Panc1 (cell line): ENCODE results near the gene STX5. TPM values are rescaled to one million over a fixed set of nuclear protein-coding genes. Genes with fewer than 3 reads are reported as not detected.

Experiments
- ATAC-seq: fragments of 200-7000 bp; cut with Tn5 transposase; 2 replicates; pipeline ENCODE4 v1.9.1; 2020; ENCODE audit warnings: mild to moderate bottlenecking, moderate library complexity
- BruUV-seq: library from RNA; stranded (reverse); fragments of 400-500 nt; replicated peaks from 2 replicates; lab custom pipeline; 2021; lab: Mats Ljungman, UMichigan
- CTCF ChIA-PET: fragments of 300-600 bp; sonication (Branson Sonifier 250); formaldehyde crosslinking; loops from one replicate; lab custom pipeline; 2022; ENCODE audit warnings: antibody characterized with exemption; lab: Charles Lee
- POLR2A ChIA-PET: fragments of 300-600 bp; sonication (Branson Sonifier 250); formaldehyde crosslinking; loops from one replicate; lab custom pipeline; 2022; ENCODE audit warnings: antibody characterized with exemption; lab: Charles Lee
- DNase-seq: peaks from one replicate; pipeline ENCODE4 v3.0.0-alpha.2; 2010; ENCODE audit warnings: low read depth, low spot score
- H3K27ac ChIP-seq: 2 replicates; pipeline ENCODE4 v1.5.1; 2011; ENCODE audit warnings: mild to moderate bottlenecking, low read length, inconsistent platforms
- H3K27me3 ChIP-seq: fragments of 200-500 bp; sonication (Bioruptor generic); 2 replicates; pipeline ENCODE4 v1.6.0; 2014; ENCODE audit warnings: low read length, inconsistent platforms; ENCODE audit not compliant: control insufficient read depth, insufficient read depth
- H3K36me3 ChIP-seq: fragments of 200-500 bp; sonication (Bioruptor generic); 2 replicates; pipeline ENCODE4 v1.5.1; 2014; ENCODE audit warnings: inconsistent platforms, mild to moderate bottlenecking, low read length, moderate library complexity; ENCODE audit not compliant: control insufficient read depth, insufficient read depth
- H3K4me1 ChIP-seq: 2 replicates; pipeline ENCODE4 v1.5.1; 2011; ENCODE audit warnings: inconsistent platforms, mild to moderate bottlenecking, low read length, moderate library complexity; ENCODE audit not compliant: control insufficient read depth, insufficient read depth
- H3K4me3 ChIP-seq, 2 experiments: 2 replicates each; pipeline ENCODE4 v1.5.1; 2011 to 2012; ENCODE audit warnings: low read depth in 2 of 2, low read length in 2 of 2, mild to moderate bottlenecking in 2 of 2, inconsistent platforms in 1 of 2, moderate library complexity in 1 of 2
- H3K9me3 ChIP-seq: fragments of 200-500 bp; sonication (Bioruptor generic); 2 replicates; pipeline ENCODE4 v1.5.1; 2014; ENCODE audit warnings: low read depth, mild to moderate bottlenecking, inconsistent platforms, low read length, moderate library complexity; ENCODE audit not compliant: control insufficient read depth, insufficient read depth
- POLR2AphosphoS5 ChIP-seq: IDR thresholded peaks from 2 replicates; pipeline ENCODE4 v1.6.1; 2012; ENCODE audit warnings: mild to moderate bottlenecking, low read depth, low read length, moderate library complexity
- SIN3A ChIP-seq: IDR thresholded peaks from 2 replicates; pipeline ENCODE4 v1.6.1; 2012; ENCODE audit warnings: low read depth, mild to moderate bottlenecking, low read length, moderate library complexity, borderline replicate concordance; ENCODE audit not compliant: insufficient read depth
- TCF7L2 ChIP-seq: IDR thresholded peaks from 2 replicates; pipeline ENCODE4 v1.6.1; 2011; ENCODE audit warnings: mild to moderate bottlenecking, low read depth, low read length, inconsistent platforms
- in situ Hi-C: cut with HindIII; loops from 2 replicates; pipeline ENCODE4 v1.10.0; 2016; ENCODE audit warnings: low sequenced_read_pairs, low pct_unique_long_range_greater_than_20kb
- intact Hi-C: fragments of 100-400 bp; cut with micrococcal nuclease; formaldehyde crosslinking; loops from one replicate; pipeline ENCODE4 v1.10.0; 2022; ENCODE audit not compliant: unreplicated experiment
- total RNA-seq: library from RNA; stranded (reverse); gene quantifications from one replicate; pipeline ENCODE4 v1.2.1, GENCODE V29; 2021; ENCODE audit not compliant: unreplicated experiment
- TF ChIP-seq, protein P1 (sequence below): fragments of 450-650 bp; IDR thresholded peaks from 2 replicates; pipeline ENCODE4 v1.5.1; 2017; ENCODE audit warnings: mild to moderate bottlenecking
- TF ChIP-seq, protein P2 (sequence below), 2 experiments: IDR thresholded peaks; 2 replicates each; pipeline ENCODE4 v1.6.1; 2011 to 2012; ENCODE audit warnings: low read depth in 2 of 2, control low read depth in 1 of 2, low read length in 1 of 2, mild to moderate bottlenecking in 1 of 2, moderate library complexity in 1 of 2; ENCODE audit not compliant: insufficient read depth in 1 of 2

STX5 gene
- total RNA-seq, 1 experiment from 2014 or later = 31.4 TPM

DNA sequence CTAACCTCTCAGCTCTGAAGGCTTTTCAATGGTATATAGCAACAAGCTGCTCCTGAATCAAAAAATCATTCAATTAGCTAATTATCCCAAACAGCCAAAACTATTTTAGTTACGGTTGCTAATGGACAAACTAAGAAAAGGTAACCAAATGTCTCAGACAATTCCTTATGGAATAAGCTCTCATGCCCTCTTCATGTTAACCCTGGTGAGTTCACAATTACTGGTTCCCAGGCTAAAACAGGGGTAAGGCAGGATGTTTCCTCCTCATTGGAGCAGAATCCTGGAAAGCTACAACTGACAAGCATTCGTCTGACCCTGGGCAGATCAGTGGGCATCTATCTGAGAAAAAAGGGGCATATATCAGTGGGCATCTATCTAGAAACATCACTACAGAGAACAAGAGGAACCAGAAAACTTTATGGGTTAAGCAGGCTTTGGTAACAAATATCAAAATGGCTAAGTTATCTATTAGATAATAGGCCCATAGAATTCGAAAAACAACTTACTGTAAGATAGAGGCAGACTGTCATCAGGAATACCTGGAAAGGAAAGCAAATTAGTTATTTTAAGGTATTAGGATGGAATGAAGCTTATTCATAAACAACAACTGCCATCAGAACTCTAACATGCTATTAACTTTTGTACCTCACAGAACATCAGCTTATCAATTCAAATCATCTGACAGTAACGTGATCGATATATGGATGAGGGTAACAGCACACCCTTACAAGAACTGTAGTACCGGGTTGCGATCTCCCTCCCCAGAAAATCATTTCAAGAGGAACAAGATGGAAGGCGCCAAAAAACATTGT is 22.4 kb upstream of the STX5 start:
- Histone ChIP-seq H3K4me1 (peaks cover 40% of the 10 kb centered on the region), H3K36me3 (peaks cover 31% of the 10 kb centered on the region), H3K27ac (peak overlapping the region; percentile 99), H3K27me3 (no peaks in the 10 kb centered on the region), H3K4me3 (peak overlapping the region; percentile 71 to 99), H3K9me3 (no peaks in the 10 kb centered on the region)
- TF ChIP-seq SIN3A (no peak), TCF7L2 (no peak), POLR2AphosphoS5 (no peak; the same call in 1 of the 2 replicates)
- TF ChIP-seq, protein P1, sequence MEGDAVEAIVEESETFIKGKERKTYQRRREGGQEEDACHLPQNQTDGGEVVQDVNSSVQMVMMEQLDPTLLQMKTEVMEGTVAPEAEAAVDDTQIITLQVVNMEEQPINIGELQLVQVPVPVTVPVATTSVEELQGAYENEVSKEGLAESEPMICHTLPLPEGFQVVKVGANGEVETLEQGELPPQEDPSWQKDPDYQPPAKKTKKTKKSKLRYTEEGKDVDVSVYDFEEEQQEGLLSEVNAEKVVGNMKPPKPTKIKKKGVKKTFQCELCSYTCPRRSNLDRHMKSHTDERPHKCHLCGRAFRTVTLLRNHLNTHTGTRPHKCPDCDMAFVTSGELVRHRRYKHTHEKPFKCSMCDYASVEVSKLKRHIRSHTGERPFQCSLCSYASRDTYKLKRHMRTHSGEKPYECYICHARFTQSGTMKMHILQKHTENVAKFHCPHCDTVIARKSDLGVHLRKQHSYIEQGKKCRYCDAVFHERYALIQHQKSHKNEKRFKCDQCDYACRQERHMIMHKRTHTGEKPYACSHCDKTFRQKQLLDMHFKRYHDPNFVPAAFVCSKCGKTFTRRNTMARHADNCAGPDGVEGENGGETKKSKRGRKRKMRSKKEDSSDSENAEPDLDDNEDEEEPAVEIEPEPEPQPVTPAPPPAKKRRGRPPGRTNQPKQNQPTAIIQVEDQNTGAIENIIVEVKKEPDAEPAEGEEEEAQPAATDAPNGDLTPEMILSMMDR = no peak
- TF ChIP-seq, protein P2, sequence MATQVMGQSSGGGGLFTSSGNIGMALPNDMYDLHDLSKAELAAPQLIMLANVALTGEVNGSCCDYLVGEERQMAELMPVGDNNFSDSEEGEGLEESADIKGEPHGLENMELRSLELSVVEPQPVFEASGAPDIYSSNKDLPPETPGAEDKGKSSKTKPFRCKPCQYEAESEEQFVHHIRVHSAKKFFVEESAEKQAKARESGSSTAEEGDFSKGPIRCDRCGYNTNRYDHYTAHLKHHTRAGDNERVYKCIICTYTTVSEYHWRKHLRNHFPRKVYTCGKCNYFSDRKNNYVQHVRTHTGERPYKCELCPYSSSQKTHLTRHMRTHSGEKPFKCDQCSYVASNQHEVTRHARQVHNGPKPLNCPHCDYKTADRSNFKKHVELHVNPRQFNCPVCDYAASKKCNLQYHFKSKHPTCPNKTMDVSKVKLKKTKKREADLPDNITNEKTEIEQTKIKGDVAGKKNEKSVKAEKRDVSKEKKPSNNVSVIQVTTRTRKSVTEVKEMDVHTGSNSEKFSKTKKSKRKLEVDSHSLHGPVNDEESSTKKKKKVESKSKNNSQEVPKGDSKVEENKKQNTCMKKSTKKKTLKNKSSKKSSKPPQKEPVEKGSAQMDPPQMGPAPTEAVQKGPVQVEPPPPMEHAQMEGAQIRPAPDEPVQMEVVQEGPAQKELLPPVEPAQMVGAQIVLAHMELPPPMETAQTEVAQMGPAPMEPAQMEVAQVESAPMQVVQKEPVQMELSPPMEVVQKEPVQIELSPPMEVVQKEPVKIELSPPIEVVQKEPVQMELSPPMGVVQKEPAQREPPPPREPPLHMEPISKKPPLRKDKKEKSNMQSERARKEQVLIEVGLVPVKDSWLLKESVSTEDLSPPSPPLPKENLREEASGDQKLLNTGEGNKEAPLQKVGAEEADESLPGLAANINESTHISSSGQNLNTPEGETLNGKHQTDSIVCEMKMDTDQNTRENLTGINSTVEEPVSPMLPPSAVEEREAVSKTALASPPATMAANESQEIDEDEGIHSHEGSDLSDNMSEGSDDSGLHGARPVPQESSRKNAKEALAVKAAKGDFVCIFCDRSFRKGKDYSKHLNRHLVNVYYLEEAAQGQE (IDR thresholded peaks at IDR 0.05; ENCODE audit: insufficient read depth in 1 of 2, low read depth in 2 of 2, low read length in 1 of 2) = no peak
- no TSS peak for BruUV-seq
- ATAC-seq (no peak), DNase-seq (no peak)
- POLR2A ChIA-PET = interaction anchor here (0.6 to 3.0 kb wide), 2 partner anchors 13 to 40 kb away, joined by 5 to 23 read pairs; no protein-coding TSS in a partner anchor
- intact Hi-C loops (no loop called here), in situ Hi-C loops (no loop called here)
- CTCF ChIA-PET = interaction anchor here (0.6 kb wide), 1 partner anchor 25 kb away, joined by 4 read pairs; no protein-coding TSS in a partner anchor

DNA sequence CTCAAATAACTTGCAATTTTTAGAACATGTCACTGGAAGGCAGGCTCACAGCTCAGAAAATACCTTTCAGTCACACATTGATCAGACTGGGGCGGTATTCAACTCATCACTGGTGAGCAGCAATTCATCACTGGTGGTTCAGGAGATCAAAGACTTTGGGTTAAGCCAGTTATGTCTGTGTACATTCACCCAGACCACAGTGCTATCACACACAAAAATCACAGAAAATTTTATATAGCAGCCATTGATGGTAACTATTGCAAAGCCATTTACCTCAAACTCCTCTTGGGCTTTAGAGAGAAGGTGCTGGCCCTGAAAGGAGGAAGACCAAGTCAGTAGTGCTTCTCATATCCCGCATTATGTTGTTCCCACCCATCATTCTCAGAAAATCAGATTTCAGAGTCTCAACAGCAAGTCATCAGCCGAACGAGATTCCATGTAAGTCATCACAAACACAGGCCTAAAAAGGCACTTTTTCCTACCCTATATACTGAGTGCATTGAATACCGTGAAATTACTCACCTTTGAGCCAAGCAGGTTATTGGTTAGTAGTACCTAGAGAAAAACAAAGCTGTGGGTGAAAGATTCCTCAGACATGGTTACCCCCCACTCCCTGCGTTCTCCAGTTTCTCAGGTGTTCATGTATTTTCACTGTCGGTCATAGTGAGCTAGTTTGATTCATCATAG is 21.6 kb upstream of the STX5 start:
- no peaks in the 10 kb centered on the region for H3K27me3 ChIP-seq
- in situ Hi-C loops (no loop called here), intact Hi-C loops (no loop called here)
- TF ChIP-seq SIN3A (no peak), TCF7L2 (peak; percentile 50; the same call in 1 of the 2 replicates), POLR2AphosphoS5 (peak; percentile 11; the same call in 1 of the 2 replicates)
- peaks cover 31% of the 10 kb centered on the region for H3K36me3 ChIP-seq
- no peaks in the 10 kb centered on the region for H3K9me3 ChIP-seq
- POLR2A ChIA-PET = no interaction called here
- DNase-seq = no peak
- peak overlapping the region; percentile 71 to 99 for H3K4me3 ChIP-seq
- peak overlapping the region; percentile 99 for H3K27ac ChIP-seq
- BruUV-seq = no TSS peak
- peaks cover 40% of the 10 kb centered on the region for H3K4me1 ChIP-seq
- ATAC-seq = no peak
- CTCF ChIA-PET = interaction anchor here (0.6 kb wide), 1 partner anchor 26 kb away, joined by 4 read pairs; no protein-coding TSS in a partner anchor
